SKM-1 treated with dmso at 0.1 percent for 144 hours (cell line): Measurements from ENCODE around the gene GRIP2.

Source experiments
- DNase-seq: peaks from one replicate; lab custom pipeline; 2025; ENCODE audit not compliant: unreplicated experiment; lab: John Stamatoyannopoulos, UW

Gene GRIP2

DNA sequence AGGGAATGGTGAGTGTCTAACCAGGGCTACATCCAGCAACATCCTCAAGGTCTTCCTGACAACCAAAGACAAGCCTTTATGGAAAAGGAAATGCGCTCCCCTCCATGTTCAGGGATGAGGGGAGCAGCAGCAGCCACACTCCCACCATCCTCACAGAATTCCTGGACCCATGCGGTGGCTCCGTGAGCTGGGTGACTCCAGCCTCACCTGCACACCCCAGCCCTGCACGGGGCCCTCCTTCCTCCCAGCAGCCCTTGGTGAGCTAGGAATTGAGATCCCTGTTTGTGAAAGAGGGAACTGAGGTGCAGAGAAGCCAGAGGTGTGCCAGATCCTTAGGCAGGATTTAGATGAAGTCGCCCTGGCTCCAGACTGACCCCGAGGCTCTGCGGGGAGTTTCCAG lies 52.3 kb downstream of the GRIP2 start:
- DNase-seq = no peak

DNA sequence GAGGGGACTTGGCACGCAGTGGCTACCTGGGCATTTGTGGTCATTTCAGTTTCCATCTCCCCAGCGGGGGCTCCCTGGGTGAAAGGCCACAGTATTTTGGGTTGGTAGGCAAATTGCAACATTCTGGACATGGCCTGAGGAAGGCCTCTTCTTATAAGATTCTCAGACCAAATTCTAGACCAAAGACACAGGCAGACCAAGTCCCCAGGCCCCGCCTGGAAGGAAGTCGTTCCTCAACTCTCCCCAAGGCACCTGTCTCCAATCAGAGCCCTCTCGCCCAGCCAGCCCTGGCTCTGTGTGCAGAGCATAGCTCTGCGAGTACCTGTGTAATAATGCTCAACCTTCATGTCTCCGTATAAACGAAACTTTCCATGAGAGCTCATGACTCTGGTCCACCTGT lies 53.1 kb downstream of the GRIP2 start:
- no peak for DNase-seq

DNA sequence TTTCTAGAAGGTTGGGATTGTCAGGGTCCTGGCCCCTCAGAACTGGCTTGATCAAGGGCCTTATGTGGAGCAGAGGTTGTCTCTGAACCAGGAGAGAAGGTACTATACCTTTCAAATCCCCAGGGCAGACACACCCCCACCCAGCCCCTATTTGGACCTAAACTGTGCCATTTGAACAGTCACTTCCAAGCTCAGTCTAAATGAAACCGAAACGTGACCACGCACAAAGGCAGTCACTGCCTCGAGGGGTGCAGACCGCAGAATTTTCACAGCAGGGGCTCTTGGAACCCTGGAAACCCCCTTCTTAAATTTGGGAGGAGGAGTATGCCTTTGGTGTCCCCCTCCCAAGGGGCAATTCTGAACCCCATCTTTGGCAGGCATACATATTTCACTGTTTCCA lies 53.7 kb downstream of the GRIP2 start:
- DNase-seq = no peak

DNA sequence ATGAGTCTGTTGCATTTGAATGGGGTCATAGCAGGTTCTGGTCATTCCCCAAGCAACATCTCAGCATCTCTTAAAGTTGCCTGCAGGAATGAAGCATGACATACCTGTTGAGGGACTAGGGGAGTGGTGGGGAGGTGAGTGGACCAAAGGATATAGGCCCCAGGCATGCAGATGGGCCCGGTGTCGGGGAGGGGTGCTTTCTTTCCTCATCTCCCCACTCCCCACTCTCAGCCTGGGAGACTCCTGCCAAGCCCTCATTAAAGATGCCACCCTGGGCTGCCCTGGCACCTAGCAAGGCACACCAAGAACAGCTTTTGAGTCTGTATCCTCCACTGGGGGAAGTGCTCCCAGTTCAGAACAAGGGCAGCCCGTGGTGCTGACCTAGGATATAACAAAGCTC lies 54.2 kb downstream of the GRIP2 start:
- DNase-seq = no peak

DNA sequence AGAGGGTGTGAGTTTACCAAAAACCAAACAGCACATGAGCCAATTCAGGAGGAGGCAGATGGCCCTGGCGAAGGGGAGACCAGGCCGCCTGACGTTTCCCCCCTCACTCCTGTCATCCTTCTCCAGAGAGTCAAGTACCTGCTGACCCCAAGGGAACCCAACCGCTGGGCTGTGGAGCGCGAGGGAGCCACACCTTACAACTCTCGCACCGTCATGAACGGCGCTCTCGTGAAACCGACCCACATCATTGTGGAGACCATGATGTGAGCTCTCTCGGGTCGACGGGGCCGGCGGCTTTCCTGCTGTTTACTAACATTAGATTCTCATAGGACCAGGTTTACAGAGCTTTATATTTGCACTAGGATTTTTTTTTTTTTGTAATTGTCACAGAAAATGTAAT lies 55.4 kb downstream of the GRIP2 start:
- DNase-seq = no peak

DNA sequence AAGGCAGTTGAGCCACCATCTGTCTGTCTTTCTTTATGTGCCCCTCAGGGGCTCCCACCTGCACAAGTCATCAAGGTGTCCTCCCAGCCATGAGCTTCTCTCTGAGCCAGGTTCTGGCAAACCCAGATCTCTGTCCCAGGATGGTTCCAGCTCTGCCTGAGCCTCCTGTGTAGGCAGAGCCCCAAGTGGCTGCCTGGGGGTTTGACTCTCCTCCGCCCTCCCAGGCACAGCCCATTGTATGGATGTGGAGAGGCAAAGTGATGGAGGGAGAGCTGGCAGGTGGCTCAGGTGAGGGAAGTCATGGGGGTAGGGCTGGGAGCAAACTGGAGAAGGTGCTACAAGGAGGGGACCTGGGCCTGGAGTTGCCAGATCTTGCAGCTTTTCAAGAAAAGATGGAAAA lies 56.9 kb downstream of the GRIP2 start:
- no peak for DNase-seq

DNA sequence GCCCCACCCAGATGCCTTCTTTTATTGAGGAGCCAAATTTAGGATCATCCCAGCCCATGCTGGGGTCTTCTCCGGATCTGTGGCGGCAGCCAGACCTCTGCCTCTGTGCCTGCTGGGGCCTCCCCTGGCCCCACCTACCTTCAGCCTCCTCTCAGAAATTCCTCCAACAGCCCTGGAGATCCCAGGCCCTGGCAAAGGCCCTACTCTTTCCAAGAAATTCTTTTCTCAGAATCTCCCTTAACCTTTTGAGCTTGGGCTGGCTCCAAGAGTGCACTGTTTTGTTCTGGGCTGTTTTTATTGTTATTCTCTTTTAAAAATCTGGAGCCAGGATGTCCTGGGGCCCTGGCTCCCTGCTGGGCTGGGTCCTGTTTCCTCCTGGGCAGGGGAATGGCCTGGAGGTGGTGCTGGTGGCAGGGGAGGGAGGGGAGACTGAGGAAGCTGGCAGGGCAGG lies 57.8 kb downstream of the GRIP2 start:
- no peak for DNase-seq

DNA sequence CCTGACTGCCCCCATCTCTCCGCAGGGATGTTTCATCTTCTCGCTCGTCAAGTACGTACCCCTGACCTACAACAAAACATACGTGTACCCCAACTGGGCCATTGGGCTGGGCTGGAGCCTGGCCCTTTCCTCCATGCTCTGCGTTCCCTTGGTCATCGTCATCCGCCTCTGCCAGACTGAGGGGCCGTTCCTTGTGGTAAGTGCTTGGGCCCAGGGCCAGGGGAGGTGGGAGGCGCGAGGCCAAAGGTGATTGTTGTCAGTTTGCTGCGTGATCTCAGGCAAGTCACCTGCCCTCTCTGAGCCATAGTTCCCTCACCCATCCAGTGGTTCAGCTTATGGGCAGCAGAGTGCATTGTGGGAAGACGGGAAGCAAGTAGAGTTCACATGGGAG lies 58.5 kb downstream of the GRIP2 start:
- DNase-seq = no peak

DNA sequence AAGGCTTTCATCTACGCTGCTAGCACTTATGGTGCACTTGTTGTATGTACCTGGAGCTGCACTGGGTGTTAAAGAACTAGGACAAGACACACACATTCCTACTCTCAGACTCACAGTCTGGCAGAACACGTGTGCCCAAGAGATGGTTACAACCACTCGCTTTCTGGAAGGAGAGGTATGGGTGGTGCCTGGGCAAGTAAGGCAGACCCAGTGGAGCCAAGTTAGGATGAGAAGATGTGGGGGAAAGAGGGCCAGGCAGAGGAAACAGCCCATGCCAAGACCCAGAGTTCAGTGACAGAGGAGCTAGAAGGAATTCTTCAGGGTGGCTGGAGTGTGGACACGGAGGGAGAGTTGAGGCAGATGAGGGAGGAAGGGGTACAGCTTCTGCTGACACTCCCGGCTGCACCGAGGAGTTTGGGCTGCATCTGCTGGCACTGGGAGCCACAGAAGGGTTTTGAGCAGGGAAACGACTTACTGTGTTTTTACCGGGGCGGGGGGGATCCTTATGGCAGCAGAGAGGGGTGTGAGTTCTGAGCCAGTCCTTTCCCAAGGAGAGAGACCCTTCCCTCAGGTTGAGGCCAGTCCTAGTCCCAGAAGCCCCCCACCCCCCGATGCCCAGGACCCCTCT lies 59.0 kb downstream of the GRIP2 start:
- DNase-seq = peak; percentile 54

DNA sequence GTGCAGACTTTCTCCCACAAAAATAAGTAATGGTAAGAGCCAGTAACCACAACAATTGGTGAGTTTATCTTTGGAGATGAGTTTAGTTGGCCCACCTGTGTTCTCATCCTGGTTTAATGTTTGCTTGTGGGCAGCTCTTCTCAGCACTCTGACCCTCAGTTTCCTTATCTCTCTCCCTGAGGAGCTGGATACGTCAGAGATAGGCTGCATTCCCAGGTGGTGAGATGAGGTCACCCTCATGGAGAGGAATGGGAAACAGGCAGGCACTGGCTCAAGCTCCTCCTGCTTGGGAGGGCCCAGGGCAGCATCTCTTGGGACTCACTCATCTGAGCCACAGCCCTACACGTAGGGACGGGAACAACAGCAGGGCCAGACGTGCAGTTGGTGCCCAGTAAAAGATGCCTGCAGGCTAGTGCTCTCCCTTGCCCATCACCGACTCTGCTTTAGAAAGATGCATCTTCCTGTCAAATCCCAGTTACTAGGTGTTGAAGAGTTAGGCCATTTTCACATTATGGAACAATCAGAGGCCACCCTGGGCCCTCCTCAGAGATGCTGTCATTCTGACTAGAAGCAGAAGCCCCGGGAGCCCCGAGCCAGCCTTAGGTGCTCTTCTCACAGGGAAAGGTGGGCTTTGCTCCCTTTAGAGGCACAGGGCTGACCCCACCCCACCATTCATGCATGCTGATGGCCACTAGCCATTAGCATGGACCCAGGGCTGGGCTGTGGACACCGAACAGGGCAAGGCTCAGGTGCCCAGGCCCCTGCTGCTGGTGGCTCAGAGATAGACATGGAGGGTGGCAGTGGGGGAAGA lies 59.7 kb downstream of the GRIP2 start:
- DNase-seq = no peak

DNA sequence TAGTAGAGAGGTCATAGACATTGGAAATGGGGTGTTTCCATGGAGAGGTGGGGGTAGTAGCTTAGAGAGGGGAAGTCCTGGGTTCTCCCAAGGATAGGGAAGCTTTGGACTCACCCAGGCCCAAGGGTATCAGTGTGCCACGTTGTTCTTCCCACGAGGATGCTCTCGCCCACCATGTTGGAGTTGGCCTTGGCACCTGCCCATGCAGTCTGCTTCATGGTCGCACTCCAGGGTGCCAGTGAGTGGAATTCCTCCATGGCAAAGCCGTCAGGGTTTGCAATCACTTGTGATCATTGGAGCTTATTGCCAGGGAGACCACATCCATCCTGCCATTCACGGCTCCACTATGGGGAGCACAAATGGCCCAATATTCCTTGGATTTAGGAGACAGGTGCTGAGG lies 60.6 kb downstream of the GRIP2 start:
- DNase-seq = no peak

DNA sequence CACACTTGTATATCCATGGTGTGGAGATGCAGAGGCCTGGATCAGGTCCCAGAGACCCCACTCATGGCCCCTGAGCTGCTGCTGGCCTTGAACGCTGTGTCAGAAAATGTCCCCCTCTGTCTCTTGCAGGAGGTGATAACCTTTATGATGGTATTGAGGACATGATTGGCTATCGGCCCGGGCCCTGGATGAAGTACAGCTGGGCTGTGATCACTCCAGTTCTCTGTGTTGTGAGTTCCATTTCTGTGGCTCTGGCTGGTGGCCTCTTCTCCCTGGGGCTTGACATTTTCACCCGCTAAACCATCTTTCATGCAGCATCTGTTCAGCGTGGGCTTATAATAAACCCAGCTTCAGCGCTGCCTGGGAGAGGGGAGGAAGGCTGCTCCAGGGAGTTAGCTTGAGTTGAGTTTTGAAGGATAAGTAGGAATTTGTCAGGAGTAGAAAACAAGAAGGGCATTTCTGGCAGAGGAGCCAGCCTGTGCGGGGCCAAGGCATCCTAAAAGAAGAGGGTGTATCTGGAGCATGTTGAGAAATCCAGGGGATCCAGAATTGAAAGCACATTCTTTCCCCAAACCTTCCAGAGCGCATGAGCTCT lies 61.1 kb downstream of the GRIP2 start:
- no peak for DNase-seq

DNA sequence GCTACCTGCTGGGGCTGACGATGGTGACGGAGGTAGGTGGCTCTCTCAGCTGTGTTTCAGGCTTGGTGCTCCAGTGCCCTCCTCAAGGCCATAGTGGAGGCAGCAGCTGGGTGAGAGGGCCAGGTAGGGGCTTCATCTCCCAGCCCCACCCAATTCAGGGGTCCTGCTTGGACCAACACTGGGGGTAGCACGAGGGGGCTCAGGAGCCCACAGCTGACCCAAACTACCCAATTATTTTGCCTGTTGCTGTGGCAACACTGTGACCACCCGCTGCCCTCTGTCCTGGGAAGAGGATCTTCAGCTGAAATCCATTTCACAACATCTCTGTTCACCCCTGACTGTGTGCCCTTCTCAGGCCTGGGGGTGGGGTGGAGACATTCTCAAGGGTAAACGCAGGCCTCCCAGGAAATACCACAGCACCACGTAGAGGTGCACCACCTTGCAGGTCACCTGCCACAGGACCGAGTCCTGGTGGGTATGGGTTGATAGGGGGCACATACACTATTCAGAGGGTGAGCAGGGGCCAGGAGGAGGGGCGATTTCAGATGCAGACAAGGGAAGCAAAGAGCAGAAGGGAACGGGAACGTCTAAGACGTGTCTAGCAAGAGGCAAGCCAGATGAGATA lies 62.7 kb downstream of the GRIP2 start:
- DNase-seq = no peak

DNA sequence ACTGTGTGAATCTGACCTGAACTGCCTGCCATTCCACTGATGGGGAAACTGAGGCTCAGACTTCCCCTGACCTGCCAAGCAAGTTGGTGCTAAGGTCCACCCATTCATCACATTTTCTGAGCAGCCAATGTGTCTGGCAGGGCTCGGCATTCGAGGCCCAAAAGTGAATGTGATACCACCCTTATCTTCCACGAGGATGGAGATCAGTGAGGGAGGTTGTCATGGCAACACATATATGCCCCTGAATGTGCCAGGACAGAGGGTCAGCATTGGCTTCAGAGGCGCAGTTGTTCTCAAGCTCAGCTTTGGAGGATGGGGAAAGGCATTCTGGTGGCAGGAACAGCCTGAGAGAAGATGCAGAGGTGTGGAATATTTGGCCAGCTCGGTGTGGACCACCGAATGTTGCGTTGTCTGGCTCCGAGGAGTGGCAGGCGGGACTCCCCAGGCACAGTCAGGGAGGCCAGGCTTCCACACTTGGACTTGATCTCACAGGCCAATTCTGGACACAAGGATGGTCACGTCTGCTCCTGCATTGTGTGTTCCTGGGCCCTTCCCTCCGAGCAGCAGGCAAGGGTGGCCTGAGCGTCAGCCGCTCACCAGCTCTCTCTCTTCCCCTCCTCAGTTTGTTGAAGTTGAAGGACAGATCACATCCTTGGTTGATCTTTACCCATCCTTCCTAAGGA lies 63.4 kb downstream of the GRIP2 start:
- DNase-seq = no peak

DNA sequence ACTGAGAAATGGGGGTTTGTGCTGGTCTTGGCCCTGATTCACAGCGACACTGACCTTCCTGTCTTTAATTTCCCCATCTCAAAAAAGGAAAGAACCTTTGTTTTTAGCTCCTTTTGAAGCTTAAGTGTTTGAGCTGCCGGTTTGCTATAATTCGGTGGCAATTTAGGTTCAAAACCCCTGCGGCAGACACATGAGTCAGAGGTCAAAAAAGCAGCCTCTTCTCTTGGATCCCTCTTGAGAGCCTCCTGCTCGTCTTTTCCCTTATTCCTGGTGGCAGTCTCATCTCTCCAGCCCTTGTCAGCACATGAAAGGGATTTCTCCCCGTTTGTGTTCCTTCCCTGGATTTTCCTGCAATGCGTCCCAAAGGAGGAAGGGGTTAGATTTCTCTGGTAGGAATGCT lies 64.5 kb downstream of the GRIP2 start:
- DNase-seq = no peak

DNA sequence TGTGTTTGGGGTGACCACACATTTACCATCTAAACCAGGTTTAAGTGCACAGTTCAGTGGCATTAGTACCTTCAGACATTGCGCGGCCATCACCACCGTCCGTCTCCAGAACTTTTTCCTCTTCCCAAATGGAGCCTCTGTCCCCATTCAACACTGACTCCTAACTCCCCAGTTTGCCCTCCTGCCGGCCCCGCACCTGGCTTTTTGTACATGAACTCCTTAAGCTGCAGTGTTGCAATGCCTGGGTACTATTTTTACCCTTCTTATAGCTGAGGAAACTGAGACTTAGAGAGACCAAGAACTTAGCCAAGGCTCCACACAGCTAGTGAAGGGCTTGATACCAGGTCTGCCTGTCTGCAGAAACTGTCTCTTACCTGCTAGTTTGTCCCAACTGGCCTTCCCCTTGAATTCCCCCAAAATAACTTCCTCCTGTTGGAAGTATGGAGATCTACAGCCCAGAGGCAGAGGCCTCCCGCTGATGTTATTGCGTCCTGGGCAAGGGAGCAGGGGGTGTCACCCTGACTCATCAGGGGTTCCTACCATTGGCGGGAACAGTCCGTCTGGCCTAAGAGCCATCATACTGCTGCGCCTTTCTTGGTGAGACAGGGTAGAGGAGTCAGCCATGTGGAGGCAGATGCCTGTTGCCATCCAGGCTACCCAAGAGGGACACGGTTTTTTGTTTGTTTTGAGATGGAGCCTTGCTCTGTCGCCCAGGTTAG lies 65.6 kb downstream of the GRIP2 start:
- DNase-seq = no peak

DNA sequence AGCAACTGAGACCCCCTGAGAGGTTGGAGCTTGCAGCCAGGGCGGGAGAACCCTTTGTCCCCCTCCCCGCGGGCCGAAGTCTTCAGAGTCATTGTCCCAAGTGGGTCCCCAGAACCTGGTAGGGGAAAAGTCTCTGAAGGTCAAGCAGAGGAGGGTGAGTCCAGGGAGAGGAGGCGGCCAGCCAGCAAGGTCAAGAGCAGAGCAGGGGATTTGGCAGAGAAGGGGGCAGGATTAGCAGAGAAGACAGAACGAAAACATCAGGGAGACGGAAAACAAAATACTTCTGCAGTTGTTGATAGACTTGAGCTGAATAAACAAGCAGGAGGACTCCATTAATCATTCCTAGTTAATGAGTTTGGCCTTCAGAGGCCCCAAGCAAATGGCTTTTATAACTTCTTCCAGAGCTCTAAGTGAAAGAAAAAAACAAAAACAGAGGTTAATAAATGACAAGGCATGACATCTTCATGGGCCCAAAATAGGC lies 66.7 kb downstream of the GRIP2 start:
- DNase-seq = no peak

DNA sequence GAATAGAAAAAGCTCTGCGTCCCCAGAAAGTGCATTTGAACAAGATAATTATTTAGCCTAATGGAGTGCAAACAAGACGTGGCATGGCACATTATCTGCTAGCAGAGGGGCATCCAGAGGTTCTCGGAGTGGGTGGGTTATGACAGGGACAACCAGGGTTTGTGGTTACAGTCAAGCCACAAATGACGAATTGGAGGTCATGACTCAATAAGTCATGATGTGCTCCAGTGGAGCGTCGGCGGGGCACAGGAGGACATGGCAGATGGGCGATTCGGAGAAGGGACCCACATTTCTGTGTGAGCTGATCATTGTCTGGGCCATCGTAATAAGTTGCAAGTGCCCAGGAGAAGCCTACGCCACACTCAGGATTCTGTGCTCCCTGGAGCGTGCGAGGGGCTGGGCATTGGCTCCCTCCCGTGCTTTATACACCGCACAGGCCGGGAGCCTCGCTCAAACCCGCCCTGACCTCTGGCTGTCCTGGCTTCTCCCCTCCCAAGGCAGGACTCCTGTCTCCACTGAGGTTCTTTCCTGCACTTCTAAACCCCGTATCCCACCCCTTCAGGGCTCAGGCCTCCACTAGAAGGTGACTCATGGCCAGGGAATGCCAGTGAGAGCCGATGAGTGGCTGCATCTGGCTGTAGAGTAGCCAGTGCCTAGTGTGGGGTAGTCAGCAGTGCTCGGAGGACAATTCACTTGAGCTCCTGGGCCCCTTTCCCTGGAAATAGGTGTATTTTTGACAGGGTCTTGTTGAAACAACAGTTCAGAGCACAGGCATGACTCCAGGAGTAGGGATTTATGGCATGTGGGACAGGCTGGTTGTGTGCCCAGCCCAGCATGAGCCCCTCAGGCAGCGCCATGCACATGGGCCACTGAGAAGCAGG lies 67.4 kb downstream of the GRIP2 start:
- no peak for DNase-seq

DNA sequence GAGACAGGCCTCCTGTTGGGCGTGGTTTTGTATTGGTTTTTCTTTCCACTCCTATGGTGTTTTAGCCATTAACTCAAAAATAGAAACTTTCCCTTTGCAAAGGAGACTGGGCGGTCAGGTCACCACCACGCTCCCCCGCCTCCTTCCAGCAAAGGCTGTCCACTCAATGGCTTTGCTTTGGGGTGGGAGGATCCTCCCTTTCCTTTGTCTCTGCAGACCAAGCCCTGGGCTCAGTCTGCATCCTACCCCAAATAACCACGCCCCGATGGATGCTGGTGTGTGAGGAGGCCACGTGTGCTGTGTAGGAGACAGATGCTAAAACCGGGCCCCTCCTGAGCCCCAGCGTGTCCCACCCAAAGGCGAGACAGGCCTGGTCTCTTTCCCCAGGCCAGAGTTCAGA lies 68.5 kb downstream of the GRIP2 start:
- DNase-seq = no peak

DNA sequence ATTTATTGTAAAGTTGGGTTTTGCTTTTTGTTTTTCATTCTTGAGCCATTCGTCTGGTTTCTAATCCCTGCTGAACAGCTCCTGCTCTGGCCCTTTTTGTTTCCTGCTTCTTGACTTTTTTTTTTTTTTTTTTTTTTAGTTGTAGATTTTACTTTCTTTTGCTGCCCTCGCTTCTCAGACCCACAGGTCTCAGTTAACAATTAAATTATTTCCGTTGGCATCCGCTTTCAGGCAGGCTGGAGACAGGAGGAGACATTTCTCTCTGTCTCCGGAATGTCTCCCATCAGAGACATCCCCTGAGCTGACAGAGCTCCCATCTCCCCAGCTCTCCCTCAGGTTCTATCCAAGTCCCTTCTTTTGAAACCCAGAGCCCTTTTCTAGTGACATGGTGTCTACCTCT lies 69.1 kb downstream of the GRIP2 start:
- DNase-seq = no peak
